Osteoblast (primary cell): Measurements from ENCODE around the gene FPR3. TPM values are rescaled to one million over a fixed set of nuclear protein-coding genes. Genes with fewer than 3 reads are reported as not detected.

Source experiments
- DNase-seq: peaks from one replicate; pipeline ENCODE4 v3.0.0; 2011; ENCODE audit warnings: low spot score, mixed read lengths; ENCODE audit not compliant: insufficient read length; ENCODE audit errors: missing footprints
- H2AFZ ChIP-seq: 2 replicates; pipeline ENCODE4 v1.6.0; 2011; ENCODE audit warnings: mild to moderate bottlenecking, low read length
- H3K27ac ChIP-seq: 2 replicates; pipeline ENCODE4 v1.5.1; 2011; ENCODE audit warnings: mild to moderate bottlenecking, low read depth, low read length, moderate library complexity
- H3K27me3 ChIP-seq: 2 replicates; pipeline ENCODE4 v1.6.0; 2012; ENCODE audit warnings: mild to moderate bottlenecking, control low read depth, inconsistent platforms, low read length, moderate library complexity; ENCODE audit not compliant: insufficient read depth
- H3K36me3 ChIP-seq: 2 replicates; pipeline ENCODE4 v1.5.1; 2011; ENCODE audit warnings: mild to moderate bottlenecking, low read length, control low read depth, moderate library complexity; ENCODE audit not compliant: insufficient read depth
- H3K4me1 ChIP-seq: 2 replicates; pipeline ENCODE4 v1.5.1; 2011; ENCODE audit warnings: mild to moderate bottlenecking, low read length, control low read depth, moderate library complexity; ENCODE audit not compliant: insufficient read depth
- H3K4me2 ChIP-seq: 2 replicates; pipeline ENCODE4 v1.6.0; 2011; ENCODE audit warnings: mild to moderate bottlenecking, low read length; ENCODE audit not compliant: insufficient read depth
- H3K4me3 ChIP-seq: fragments of 200-600 bp; sonication (generic); 3 replicates; pipeline ENCODE4 v1.5.1; 2012; ENCODE audit warnings: mild to moderate bottlenecking, low read length, inconsistent platforms; ENCODE audit not compliant: insufficient read depth
- H3K79me2 ChIP-seq: 2 replicates; pipeline ENCODE4 v1.6.0; 2012; ENCODE audit warnings: mild to moderate bottlenecking, low read length, control low read depth, inconsistent platforms; ENCODE audit not compliant: insufficient read depth
- H3K9me3 ChIP-seq: 2 replicates; pipeline ENCODE4 v1.5.1; 2011; ENCODE audit warnings: low read depth, low read length, control low read depth
- H4K20me1 ChIP-seq: 2 replicates; pipeline ENCODE4 v1.6.0; 2012; ENCODE audit warnings: mild to moderate bottlenecking, low read length, control low read depth; ENCODE audit not compliant: insufficient read depth
- total RNA-seq: library from RNA; depleted of rRNA; stranded (reverse); fragments of >200 nt; gene quantifications from 2 replicates; pipeline ENCODE4 v1.2.3, GENCODE V29; 2012
- TF ChIP-seq, protein P1 (sequence below): IDR thresholded peaks from 2 replicates; pipeline ENCODE4 v1.5.1; 2011; ENCODE audit warnings: mild to moderate bottlenecking, low read depth, low read length, moderate library complexity; ENCODE audit errors: extremely low read depth

FPR3 gene
- total RNA-seq, 1 donor = 1.1 TPM

DNA sequence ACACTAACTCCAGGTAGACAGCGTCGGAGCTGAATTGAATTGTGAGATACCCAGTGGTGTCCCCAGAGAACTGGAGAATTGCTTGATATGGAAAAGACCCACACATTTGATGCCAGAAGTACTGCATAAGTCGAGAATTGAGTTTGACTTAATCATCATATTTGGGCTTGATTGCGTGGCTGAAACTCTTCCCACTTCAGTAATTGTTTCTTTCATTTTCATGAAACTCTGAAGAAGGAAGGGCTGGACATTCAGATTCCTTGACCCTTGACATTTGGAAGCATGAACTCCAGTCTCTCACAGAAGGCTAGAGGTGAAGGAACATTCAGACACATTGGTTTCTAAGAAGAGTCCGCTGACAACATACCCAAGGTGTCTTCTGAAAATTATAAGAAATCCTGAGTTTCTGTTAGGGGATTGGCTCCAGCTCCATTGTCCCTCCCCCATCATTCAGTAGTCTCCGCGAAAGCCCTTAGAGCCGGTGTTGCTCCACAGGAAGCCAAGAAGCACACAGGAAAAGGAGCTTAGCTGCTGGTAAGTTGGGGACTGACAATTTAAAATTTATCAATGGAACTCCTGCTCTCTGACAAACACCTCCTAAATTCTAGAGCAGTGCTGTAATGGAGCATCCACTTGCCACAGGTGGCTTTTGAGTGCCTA is 34.1 kb upstream of the FPR3 start, which contains the start of gene FPR2:
FPR2 (plus strand) TSS at position 484 of the 660 bp plus-strand sequence. CDS start 7,479 bp downstream, outside the sequence.
- no peak within 1 kb of the TSS for H3K4me2 ChIP-seq
- H3K27me3 ChIP-seq = no peaks in the 10 kb centered on the region
- no peaks in the 10 kb centered on the region for H4K20me1 ChIP-seq
- TF ChIP-seq, protein P1, sequence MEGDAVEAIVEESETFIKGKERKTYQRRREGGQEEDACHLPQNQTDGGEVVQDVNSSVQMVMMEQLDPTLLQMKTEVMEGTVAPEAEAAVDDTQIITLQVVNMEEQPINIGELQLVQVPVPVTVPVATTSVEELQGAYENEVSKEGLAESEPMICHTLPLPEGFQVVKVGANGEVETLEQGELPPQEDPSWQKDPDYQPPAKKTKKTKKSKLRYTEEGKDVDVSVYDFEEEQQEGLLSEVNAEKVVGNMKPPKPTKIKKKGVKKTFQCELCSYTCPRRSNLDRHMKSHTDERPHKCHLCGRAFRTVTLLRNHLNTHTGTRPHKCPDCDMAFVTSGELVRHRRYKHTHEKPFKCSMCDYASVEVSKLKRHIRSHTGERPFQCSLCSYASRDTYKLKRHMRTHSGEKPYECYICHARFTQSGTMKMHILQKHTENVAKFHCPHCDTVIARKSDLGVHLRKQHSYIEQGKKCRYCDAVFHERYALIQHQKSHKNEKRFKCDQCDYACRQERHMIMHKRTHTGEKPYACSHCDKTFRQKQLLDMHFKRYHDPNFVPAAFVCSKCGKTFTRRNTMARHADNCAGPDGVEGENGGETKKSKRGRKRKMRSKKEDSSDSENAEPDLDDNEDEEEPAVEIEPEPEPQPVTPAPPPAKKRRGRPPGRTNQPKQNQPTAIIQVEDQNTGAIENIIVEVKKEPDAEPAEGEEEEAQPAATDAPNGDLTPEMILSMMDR = no peak
- H3K4me3 ChIP-seq = no peak within 1 kb of the TSS
- H3K36me3 ChIP-seq = no peaks in the 10 kb centered on the region
- no peaks in the 10 kb centered on the region for H3K9me3 ChIP-seq
- H2AFZ ChIP-seq = no peak within 1 kb of the TSS
- no peaks in the 10 kb centered on the region for H3K4me1 ChIP-seq
- no peaks in the 10 kb centered on the region for H3K79me2 ChIP-seq
- DNase-seq = no peak
- H3K27ac ChIP-seq = no peak within 1 kb of the TSS

DNA sequence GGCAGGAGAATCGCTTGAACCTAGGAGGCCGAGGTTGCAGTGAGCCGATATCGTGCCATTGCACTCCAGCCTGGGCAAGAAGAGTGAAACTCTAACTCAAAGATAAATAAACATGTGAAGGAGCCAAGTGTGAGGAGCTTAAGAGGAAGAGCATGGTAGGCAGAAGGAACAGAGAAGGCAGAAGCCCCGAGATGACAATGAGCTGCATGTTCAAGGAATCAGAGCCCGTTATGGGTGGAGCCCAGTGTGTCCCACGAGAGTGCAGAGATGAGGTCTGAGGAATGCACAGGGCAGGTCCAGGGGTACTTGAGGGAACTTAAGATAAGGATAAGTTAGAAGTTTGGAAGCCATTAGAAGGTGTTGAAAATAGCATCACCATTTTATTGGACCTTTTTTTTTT is 33.3 kb upstream of the FPR3 start:
- TF ChIP-seq, protein P1 = no peak
- DNase-seq = no peak
- Histone ChIP-seq H3K4me2 (no peak overlapping the region), H3K27ac (no peak overlapping the region), H3K36me3 (no peaks in the 10 kb centered on the region), H3K4me3 (no peak overlapping the region), H3K9me3 (no peaks in the 10 kb centered on the region), H4K20me1 (no peaks in the 10 kb centered on the region), H3K27me3 (no peaks in the 10 kb centered on the region), H2AFZ (no peak overlapping the region), H3K79me2 (no peaks in the 10 kb centered on the region), H3K4me1 (no peaks in the 10 kb centered on the region)

GRCh38 chr19:51765086-51765485 is 29.9 kb upstream of the FPR3 start:
- TF ChIP-seq, protein P1 = no peak
- Histone ChIP-seq H4K20me1 (no peaks in the 10 kb centered on the region), H3K36me3 (no peaks in the 10 kb centered on the region), H3K4me1 (no peaks in the 10 kb centered on the region), H3K27me3 (no peaks in the 10 kb centered on the region), H3K4me3 (no peak overlapping the region), H3K4me2 (no peak overlapping the region), H2AFZ (no peak overlapping the region), H3K9me3 (no peaks in the 10 kb centered on the region), H3K79me2 (no peaks in the 10 kb centered on the region), H3K27ac (no peak overlapping the region)
- DNase-seq = no peak

- TF ChIP-seq, protein P1 = no peak
- no peaks in the 10 kb centered on the region for H3K27me3 ChIP-seq
- H2AFZ ChIP-seq = no peak overlapping the region
- no peaks in the 10 kb centered on the region for H4K20me1 ChIP-seq
- H3K4me1 ChIP-seq = no peaks in the 10 kb centered on the region
- no peak overlapping the region for H3K4me2 ChIP-seq
- H3K36me3 ChIP-seq = no peaks in the 10 kb centered on the region
- H3K27ac ChIP-seq = no peak overlapping the region
- no peak overlapping the region for H3K4me3 ChIP-seq
- no peaks in the 10 kb centered on the region for H3K9me3 ChIP-seq
- no peaks in the 10 kb centered on the region for H3K79me2 ChIP-seq
- DNase-seq = no peak
These were observed 28.5 kb upstream of the FPR3 start for GRCh38 chr19:51766461-51766860.
